ENCODE results near the gene DOK6. TPM values are rescaled to one million over a fixed set of nuclear protein-coding genes. Genes with fewer than 3 reads are reported as not detected.

The DOK6 gene
- total RNA-seq, 2 experiments from 2014 or later: not detected

GRCh38 chr18:69895066-69896047 lies 494.7 kb downstream of the DOK6 start:
- TF ChIP-seq CTCF (conservative IDR thresholded peaks at IDR 0.05; ENCODE audit: low read length) (no peak), EZH2phosphoT487 (IDR thresholded peaks at IDR 0.05; ENCODE audit: borderline replicate concordance, low read depth, low read length) (no peak)
- BruUV-seq (replicated peaks): no TSS peak
- no peaks in the 10 kb centered on the region for H3K79me2 ChIP-seq (ENCODE audit: insufficient read depth, low read depth, low read length)
- no peak overlapping the region for H3K4me2 ChIP-seq (ENCODE audit: low read length)
- H3K9me3 ChIP-seq (ENCODE audit: low read length): no peaks in the 10 kb centered on the region
- H2AFZ ChIP-seq (ENCODE audit: low read length): no peak overlapping the region
- no peaks in the 10 kb centered on the region for H3K36me3 ChIP-seq (ENCODE audit: insufficient read depth, low read length)
- H3K4me1 ChIP-seq (ENCODE audit: insufficient read depth, low read length, poor library complexity, severe bottlenecking): no peaks in the 10 kb centered on the region
- no peaks in the 10 kb centered on the region for H4K20me1 ChIP-seq (ENCODE audit: insufficient read depth, low read length)
- no peak overlapping the region for H3K4me3 ChIP-seq (ENCODE audit: low read depth, low read length, poor library complexity, severe bottlenecking)
- H3K9me2 ChIP-seq (ENCODE audit: insufficient read depth, low read length): no peaks in the 10 kb centered on the region
- ChIA-PET CTCF (ENCODE audit: unreplicated experiment) (no interaction called here), POLR2A (no interaction called here)
- intact Hi-C loops (cut with micrococcal nuclease; ENCODE audit: unreplicated experiment): no loop called here
- H3K27ac ChIP-seq (ENCODE audit: low read depth, low read length, poor library complexity, severe bottlenecking): no peak overlapping the region
- DNase-seq (ENCODE audit: low spot score): no peak

GRCh38 chr18:69897397-69898108 lies 496.9 kb downstream of the DOK6 start:
- H3K9me3 ChIP-seq (ENCODE audit: low read length): no peaks in the 10 kb centered on the region
- H2AFZ ChIP-seq (ENCODE audit: low read length): no peak overlapping the region
- no peak for TF ChIP-seq CTCF (conservative IDR thresholded peaks at IDR 0.05; ENCODE audit: low read length)
- no peak for TF ChIP-seq EZH2phosphoT487 (IDR thresholded peaks at IDR 0.05; ENCODE audit: borderline replicate concordance, low read depth, low read length)
- H3K4me3 ChIP-seq (ENCODE audit: low read depth, low read length, poor library complexity, severe bottlenecking): no peak overlapping the region
- H3K4me2 ChIP-seq (ENCODE audit: low read length): no peak overlapping the region
- intact Hi-C loops (cut with micrococcal nuclease; ENCODE audit: unreplicated experiment): no loop called here
- CTCF ChIA-PET (ENCODE audit: unreplicated experiment): no interaction called here
- H3K9me2 ChIP-seq (ENCODE audit: insufficient read depth, low read length): no peaks in the 10 kb centered on the region
- BruUV-seq (replicated peaks): no TSS peak
- POLR2A ChIA-PET: no interaction called here
- DNase-seq (ENCODE audit: low spot score): no peak
- H3K27ac ChIP-seq (ENCODE audit: low read depth, low read length, poor library complexity, severe bottlenecking): no peak overlapping the region
- no peaks in the 10 kb centered on the region for H3K79me2 ChIP-seq (ENCODE audit: insufficient read depth, low read depth, low read length)
- no peaks in the 10 kb centered on the region for H3K4me1 ChIP-seq (ENCODE audit: insufficient read depth, low read length, poor library complexity, severe bottlenecking)
- no peaks in the 10 kb centered on the region for H3K36me3 ChIP-seq (ENCODE audit: insufficient read depth, low read length)
- H4K20me1 ChIP-seq (ENCODE audit: insufficient read depth, low read length): no peaks in the 10 kb centered on the region
